HEK293 (cell line): Measurements from ENCODE around the gene CMBL.
A peak's percentile ranks its signal among the peaks of the same experiment; 100 is the strongest.

Experiments
- CTCF ChIA-PET: fragments of 350-600 bp; formaldehyde crosslinking; extraction: SDS; loops from one replicate; lab custom pipeline; 2021; ENCODE audit warnings: antibody characterized with exemption; lab: Yijun Ruan, JAX
- POLR2A ChIA-PET: fragments of 300-600 bp; formaldehyde crosslinking; extraction: SDS; loops from one replicate; lab custom pipeline; 2020; ENCODE audit warnings: antibody characterized with exemption, inconsistent platforms; lab: Yijun Ruan, JAX
- H3K27ac ChIP-seq: fragments of 200-500 bp; sonication (Bioruptor generic); 2 replicates; pipeline ENCODE4 v1.5.1; 2014; ENCODE audit warnings: low read depth, low read length, control low read depth, inconsistent platforms; ENCODE audit errors: extremely low read depth
- H3K36me3 ChIP-seq, 2 experiments: fragments of 200-500 bp in 1 of 2; sonication (Bioruptor generic) in 1 of 2; 1 replicate in 1 of 2; 2 replicates in 1 of 2; pipeline ENCODE4 v1.5.1; 2014 to 2017; ENCODE audit warnings: inconsistent platforms in 2 of 2, low read length in 2 of 2; ENCODE audit not compliant: control insufficient read depth in 2 of 2, insufficient read depth in 1 of 2
- H3K4me1 ChIP-seq: fragments of 200-500 bp; sonication (Bioruptor generic); 2 replicates; pipeline ENCODE4 v1.5.1; 2014; ENCODE audit warnings: mild to moderate bottlenecking, low read length, inconsistent platforms; ENCODE audit not compliant: control insufficient read depth, insufficient read depth
- H3K4me3 ChIP-seq: 2 replicates; pipeline ENCODE4 v1.5.1; 2011; ENCODE audit warnings: low read depth, mild to moderate bottlenecking, control low read depth, low read length, moderate library complexity
- H3K9me3 ChIP-seq: fragments of 200-500 bp; sonication (Bioruptor generic); 2 replicates; pipeline ENCODE4 v1.5.1; 2014; ENCODE audit warnings: low read depth, low read length, inconsistent platforms; ENCODE audit not compliant: control insufficient read depth, insufficient read depth
- HOXA7 ChIP-seq: sonication (generic); formaldehyde crosslinking; IDR thresholded peaks from 2 replicates; pipeline ENCODE4 v1.8.1; 2022; ENCODE audit warnings: missing genetic modification reagents, borderline replicate concordance
- KLF9 ChIP-seq: fragments of 450-650 bp; formaldehyde crosslinking; IDR thresholded peaks from 2 replicates; pipeline ENCODE4 v1.5.1; 2016; ENCODE audit warnings: missing biosample characterization, missing genetic modification characterization, low read depth
- MZF1 ChIP-seq: fragments of 450-650 bp; formaldehyde crosslinking; IDR thresholded peaks from 2 replicates; pipeline ENCODE4 v1.5.1; 2017; ENCODE audit warnings: missing biosample characterization, missing genetic modification characterization, borderline replicate concordance
- YY1 ChIP-seq: fragments of 450-650 bp; formaldehyde crosslinking; IDR thresholded peaks from 2 replicates; pipeline ENCODE4 v1.5.1; 2018; ENCODE audit warnings: missing biosample characterization, missing genetic modification characterization
- ZBTB17 ChIP-seq: fragments of 450-650 bp; formaldehyde crosslinking; IDR thresholded peaks from 2 replicates; pipeline ENCODE4 v1.5.1; 2016; ENCODE audit warnings: missing biosample characterization, missing genetic modification characterization
- ZBTB20 ChIP-seq: fragments of 450-650 bp; formaldehyde crosslinking; IDR thresholded peaks from 2 replicates; pipeline ENCODE4 v1.5.1; 2016; ENCODE audit warnings: missing biosample characterization, missing genetic modification characterization
- ZEB2 ChIP-seq: fragments of 450-650 bp; formaldehyde crosslinking; IDR thresholded peaks from 2 replicates; pipeline ENCODE4 v1.5.1; 2016; ENCODE audit warnings: missing biosample characterization, missing genetic modification characterization
- ZFP37 ChIP-seq: fragments of 450-650 bp; formaldehyde crosslinking; IDR thresholded peaks from 2 replicates; pipeline ENCODE4 v1.5.1; 2016; ENCODE audit warnings: missing biosample characterization, missing genetic modification characterization
- ZNF114 ChIP-seq: fragments of 450-650 bp; formaldehyde crosslinking; IDR thresholded peaks from 2 replicates; pipeline ENCODE4 v1.5.0; 2017; ENCODE audit warnings: missing biosample characterization, missing genetic modification characterization
- ZNF175 ChIP-seq: fragments of 450-650 bp; formaldehyde crosslinking; IDR thresholded peaks from 2 replicates; pipeline ENCODE4 v1.5.1; 2016; ENCODE audit warnings: missing biosample characterization, missing genetic modification characterization
- ZNF19 ChIP-seq: fragments of 450-650 bp; formaldehyde crosslinking; IDR thresholded peaks from 2 replicates; pipeline ENCODE4; 2016; ENCODE audit warnings: missing biosample characterization, missing genetic modification characterization, low read depth
- ZNF302 ChIP-seq: fragments of 450-650 bp; formaldehyde crosslinking; IDR thresholded peaks from 2 replicates; pipeline ENCODE4 v1.5.1; 2016; ENCODE audit warnings: missing biosample characterization, missing genetic modification characterization, low read depth
- ZNF521 ChIP-seq: fragments of 450-650 bp; formaldehyde crosslinking; IDR thresholded peaks from 2 replicates; pipeline ENCODE4 v1.5.1; 2017; ENCODE audit warnings: missing biosample characterization, mild to moderate bottlenecking, missing genetic modification characterization
- ZNF610 ChIP-seq: fragments of 450-650 bp; formaldehyde crosslinking; IDR thresholded peaks from 2 replicates; pipeline ENCODE4 v1.5.1; 2016; ENCODE audit warnings: missing biosample characterization, missing genetic modification characterization, borderline replicate concordance
- ZNF654 ChIP-seq: fragments of 450-650 bp; formaldehyde crosslinking; IDR thresholded peaks from 2 replicates; pipeline ENCODE4 v1.5.1; 2016; ENCODE audit warnings: low read depth, missing biosample characterization, missing genetic modification characterization
- ZNF660 ChIP-seq: fragments of 450-650 bp; IDR thresholded peaks from 2 replicates; pipeline ENCODE4 v1.5.1; 2018; ENCODE audit warnings: missing biosample characterization, mild to moderate bottlenecking, missing genetic modification characterization
- ZNF670 ChIP-seq: fragments of 450-650 bp; formaldehyde crosslinking; IDR thresholded peaks from 2 replicates; pipeline ENCODE4 v1.5.1; 2016; ENCODE audit warnings: missing biosample characterization, missing genetic modification characterization, low read depth
- ZNF707 ChIP-seq: fragments of 450-650 bp; formaldehyde crosslinking; IDR thresholded peaks from 2 replicates; pipeline ENCODE4 v1.5.1; 2016; ENCODE audit warnings: missing biosample characterization, missing genetic modification characterization
- ZNF768 ChIP-seq: fragments of 450-650 bp; formaldehyde crosslinking; IDR thresholded peaks from 2 replicates; pipeline ENCODE4 v1.5.1; 2018; ENCODE audit warnings: missing biosample characterization, mild to moderate bottlenecking, missing genetic modification characterization
- ZNF837 ChIP-seq: fragments of 450-650 bp; formaldehyde crosslinking; IDR thresholded peaks from 2 replicates; pipeline ENCODE4 v1.5.1; 2016; ENCODE audit warnings: missing biosample characterization, missing genetic modification characterization
- TF ChIP-seq, protein P1 (sequence below): fragments of 450-650 bp; formaldehyde crosslinking; conservative IDR thresholded peaks from 2 replicates; pipeline ENCODE4 v1.5.1; 2016; ENCODE audit warnings: low read depth, missing biosample characterization, missing genetic modification characterization
- TF ChIP-seq, protein P2 (sequence below): fragments of 450-650 bp; formaldehyde crosslinking; IDR thresholded peaks from 2 replicates; pipeline ENCODE4 v1.5.1; 2017; ENCODE audit warnings: missing biosample characterization, missing genetic modification characterization
- TF ChIP-seq, protein P3 (sequence below): fragments of 450-650 bp; formaldehyde crosslinking; IDR thresholded peaks from 2 replicates; pipeline ENCODE4 v1.5.1; 2017; ENCODE audit warnings: missing biosample characterization, missing genetic modification characterization
- TF ChIP-seq, protein P4 (sequence below): fragments of 450-650 bp; formaldehyde crosslinking; IDR thresholded peaks from 2 replicates; pipeline ENCODE4 v1.5.1; 2016; ENCODE audit warnings: missing biosample characterization, missing genetic modification characterization, borderline replicate concordance

Gene CMBL

DNA sequence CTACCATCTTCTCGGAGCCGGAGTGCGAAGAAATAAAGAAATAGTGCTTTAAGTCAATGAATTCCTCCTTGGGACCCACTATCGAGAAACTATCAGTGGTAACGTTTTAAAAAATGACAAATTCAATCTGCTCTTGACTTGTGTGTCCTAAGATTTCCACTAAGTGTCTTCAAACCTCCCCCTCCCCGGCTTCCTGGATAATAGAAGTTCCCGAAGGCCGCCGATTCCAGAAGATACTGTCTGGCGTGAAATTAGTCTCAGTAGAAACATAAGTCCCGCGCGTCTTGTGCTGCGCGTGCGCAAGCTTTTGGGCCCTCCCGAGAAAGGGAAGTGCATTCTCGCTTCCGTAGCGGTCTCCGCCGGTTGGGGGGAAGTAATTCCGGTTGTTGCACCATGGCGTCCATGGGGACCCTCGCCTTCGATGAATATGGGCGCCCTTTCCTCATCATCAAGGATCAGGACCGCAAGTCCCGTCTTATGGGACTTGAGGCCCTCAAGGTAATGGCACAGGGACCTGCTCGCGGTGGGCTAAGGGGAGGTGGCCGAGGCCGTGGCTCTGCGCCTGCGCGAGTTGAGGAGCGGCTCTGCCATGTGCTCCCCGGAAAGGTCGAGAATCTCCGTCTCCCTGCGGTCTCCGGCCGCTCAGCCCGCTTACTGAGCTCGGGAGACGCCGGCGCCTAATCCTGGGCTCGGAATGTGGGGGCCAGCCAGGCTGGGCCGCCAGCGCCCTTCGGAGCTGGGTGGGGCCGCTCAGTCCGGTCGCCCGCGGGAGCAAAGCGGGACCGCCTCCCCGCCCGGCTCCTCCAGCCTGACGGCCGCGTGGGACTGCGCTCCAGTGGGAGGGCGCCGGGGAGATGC is 57.5 kb downstream of the CMBL start, which contains the start of gene CCT5:
CCT5 (plus strand) TSS at position 333 of the 858 bp plus-strand sequence; CDS start at position 394, 61 bp downstream.
- H3K27ac ChIP-seq: peak within 1 kb of the TSS; percentile 90
- H3K4me1 ChIP-seq: peaks cover 17% of the 10 kb centered on the region
- POLR2A ChIA-PET: interaction anchor here (0.6 to 3.3 kb wide), 9 partner anchors 9 to 320 kb away, joined by 4 to 25 read pairs (median 7); partner anchors contain the start of gene MARCHF6
- no peaks in the 10 kb centered on the region for H3K9me3 ChIP-seq
- peaks cover 26 to 39% of the 10 kb centered on the region in 2 experiments for H3K36me3 ChIP-seq
- peak within 1 kb of the TSS; percentile 96 for H3K4me3 ChIP-seq
- CTCF ChIA-PET: interaction anchor here (0.6 to 1.4 kb wide), 5 partner anchors 17 to 1258 kb away, joined by 3 to 4 read pairs (median 3); no protein-coding TSS in a partner anchor
- TF ChIP-seq, protein P1, sequence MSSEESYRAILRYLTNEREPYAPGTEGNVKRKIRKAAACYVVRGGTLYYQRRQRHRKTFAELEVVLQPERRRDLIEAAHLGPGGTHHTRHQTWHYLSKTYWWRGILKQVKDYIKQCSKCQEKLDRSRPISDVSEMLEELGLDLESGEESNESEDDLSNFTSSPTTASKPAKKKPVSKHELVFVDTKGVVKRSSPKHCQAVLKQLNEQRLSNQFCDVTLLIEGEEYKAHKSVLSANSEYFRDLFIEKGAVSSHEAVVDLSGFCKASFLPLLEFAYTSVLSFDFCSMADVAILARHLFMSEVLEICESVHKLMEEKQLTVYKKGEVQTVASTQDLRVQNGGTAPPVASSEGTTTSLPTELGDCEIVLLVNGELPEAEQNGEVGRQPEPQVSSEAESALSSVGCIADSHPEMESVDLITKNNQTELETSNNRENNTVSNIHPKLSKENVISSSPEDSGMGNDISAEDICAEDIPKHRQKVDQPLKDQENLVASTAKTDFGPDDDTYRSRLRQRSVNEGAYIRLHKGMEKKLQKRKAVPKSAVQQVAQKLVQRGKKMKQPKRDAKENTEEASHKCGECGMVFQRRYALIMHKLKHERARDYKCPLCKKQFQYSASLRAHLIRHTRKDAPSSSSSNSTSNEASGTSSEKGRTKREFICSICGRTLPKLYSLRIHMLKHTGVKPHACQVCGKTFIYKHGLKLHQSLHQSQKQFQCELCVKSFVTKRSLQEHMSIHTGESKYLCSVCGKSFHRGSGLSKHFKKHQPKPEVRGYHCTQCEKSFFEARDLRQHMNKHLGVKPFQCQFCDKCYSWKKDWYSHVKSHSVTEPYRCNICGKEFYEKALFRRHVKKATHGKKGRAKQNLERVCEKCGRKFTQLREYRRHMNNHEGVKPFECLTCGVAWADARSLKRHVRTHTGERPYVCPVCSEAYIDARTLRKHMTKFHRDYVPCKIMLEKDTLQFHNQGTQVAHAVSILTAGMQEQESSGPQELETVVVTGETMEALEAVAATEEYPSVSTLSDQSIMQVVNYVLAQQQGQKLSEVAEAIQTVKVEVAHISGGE (tag by site-specific recombination): peak; percentile 94
- TF ChIP-seq MZF1 (tag by site-specific recombination) (no peak), ZNF670 (tag by site-specific recombination) (no peak), ZNF175 (tag by site-specific recombination) (no peak), ZNF114 (tag by site-specific recombination) (no peak), ZEB2 (tag by site-specific recombination) (peak; percentile 76; the same call in 1 of the 2 replicates), ZBTB17 (no peak), ZNF19 (tag by site-specific recombination) (no peak), KLF9 (tag by site-specific recombination) (peak; percentile 68), ZNF610 (peak; percentile 95), ZNF707 (tag by site-specific recombination) (no peak), ZNF521 (tag by site-specific recombination) (no peak), ZNF837 (tag by site-specific recombination) (no peak), ZNF768 (tag by site-specific recombination) (no peak), ZBTB20 (tag by site-specific recombination) (peak; percentile 38; the same call in 1 of the 2 replicates), YY1 (peak; percentile 92), ZNF302 (tag by site-specific recombination) (no peak), ZNF660 (peak; percentile 71), ZFP37 (tag by site-specific recombination) (peak; percentile 79; the same call in 1 of the 2 replicates), HOXA7 (CRISPR knock-in tag) (no peak), ZNF654 (tag by site-specific recombination) (no peak)
- TF ChIP-seq, protein P2, sequence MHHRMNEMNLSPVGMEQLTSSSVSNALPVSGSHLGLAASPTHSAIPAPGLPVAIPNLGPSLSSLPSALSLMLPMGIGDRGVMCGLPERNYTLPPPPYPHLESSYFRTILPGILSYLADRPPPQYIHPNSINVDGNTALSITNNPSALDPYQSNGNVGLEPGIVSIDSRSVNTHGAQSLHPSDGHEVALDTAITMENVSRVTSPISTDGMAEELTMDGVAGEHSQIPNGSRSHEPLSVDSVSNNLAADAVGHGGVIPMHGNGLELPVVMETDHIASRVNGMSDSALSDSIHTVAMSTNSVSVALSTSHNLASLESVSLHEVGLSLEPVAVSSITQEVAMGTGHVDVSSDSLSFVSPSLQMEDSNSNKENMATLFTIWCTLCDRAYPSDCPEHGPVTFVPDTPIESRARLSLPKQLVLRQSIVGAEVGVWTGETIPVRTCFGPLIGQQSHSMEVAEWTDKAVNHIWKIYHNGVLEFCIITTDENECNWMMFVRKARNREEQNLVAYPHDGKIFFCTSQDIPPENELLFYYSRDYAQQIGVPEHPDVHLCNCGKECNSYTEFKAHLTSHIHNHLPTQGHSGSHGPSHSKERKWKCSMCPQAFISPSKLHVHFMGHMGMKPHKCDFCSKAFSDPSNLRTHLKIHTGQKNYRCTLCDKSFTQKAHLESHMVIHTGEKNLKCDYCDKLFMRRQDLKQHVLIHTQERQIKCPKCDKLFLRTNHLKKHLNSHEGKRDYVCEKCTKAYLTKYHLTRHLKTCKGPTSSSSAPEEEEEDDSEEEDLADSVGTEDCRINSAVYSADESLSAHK (tag by site-specific recombination): no peak; the same call in 1 of the 2 replicates
- TF ChIP-seq, protein P3, sequence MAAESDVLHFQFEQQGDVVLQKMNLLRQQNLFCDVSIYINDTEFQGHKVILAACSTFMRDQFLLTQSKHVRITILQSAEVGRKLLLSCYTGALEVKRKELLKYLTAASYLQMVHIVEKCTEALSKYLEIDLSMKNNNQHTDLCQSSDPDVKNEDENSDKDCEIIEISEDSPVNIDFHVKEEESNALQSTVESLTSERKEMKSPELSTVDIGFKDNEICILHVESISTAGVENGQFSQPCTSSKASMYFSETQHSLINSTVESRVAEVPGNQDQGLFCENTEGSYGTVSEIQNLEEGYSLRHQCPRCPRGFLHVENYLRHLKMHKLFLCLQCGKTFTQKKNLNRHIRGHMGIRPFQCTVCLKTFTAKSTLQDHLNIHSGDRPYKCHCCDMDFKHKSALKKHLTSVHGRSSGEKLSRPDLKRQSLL (tag by site-specific recombination): no peak; the same call in 1 of the 2 replicates
- TF ChIP-seq, protein P4, sequence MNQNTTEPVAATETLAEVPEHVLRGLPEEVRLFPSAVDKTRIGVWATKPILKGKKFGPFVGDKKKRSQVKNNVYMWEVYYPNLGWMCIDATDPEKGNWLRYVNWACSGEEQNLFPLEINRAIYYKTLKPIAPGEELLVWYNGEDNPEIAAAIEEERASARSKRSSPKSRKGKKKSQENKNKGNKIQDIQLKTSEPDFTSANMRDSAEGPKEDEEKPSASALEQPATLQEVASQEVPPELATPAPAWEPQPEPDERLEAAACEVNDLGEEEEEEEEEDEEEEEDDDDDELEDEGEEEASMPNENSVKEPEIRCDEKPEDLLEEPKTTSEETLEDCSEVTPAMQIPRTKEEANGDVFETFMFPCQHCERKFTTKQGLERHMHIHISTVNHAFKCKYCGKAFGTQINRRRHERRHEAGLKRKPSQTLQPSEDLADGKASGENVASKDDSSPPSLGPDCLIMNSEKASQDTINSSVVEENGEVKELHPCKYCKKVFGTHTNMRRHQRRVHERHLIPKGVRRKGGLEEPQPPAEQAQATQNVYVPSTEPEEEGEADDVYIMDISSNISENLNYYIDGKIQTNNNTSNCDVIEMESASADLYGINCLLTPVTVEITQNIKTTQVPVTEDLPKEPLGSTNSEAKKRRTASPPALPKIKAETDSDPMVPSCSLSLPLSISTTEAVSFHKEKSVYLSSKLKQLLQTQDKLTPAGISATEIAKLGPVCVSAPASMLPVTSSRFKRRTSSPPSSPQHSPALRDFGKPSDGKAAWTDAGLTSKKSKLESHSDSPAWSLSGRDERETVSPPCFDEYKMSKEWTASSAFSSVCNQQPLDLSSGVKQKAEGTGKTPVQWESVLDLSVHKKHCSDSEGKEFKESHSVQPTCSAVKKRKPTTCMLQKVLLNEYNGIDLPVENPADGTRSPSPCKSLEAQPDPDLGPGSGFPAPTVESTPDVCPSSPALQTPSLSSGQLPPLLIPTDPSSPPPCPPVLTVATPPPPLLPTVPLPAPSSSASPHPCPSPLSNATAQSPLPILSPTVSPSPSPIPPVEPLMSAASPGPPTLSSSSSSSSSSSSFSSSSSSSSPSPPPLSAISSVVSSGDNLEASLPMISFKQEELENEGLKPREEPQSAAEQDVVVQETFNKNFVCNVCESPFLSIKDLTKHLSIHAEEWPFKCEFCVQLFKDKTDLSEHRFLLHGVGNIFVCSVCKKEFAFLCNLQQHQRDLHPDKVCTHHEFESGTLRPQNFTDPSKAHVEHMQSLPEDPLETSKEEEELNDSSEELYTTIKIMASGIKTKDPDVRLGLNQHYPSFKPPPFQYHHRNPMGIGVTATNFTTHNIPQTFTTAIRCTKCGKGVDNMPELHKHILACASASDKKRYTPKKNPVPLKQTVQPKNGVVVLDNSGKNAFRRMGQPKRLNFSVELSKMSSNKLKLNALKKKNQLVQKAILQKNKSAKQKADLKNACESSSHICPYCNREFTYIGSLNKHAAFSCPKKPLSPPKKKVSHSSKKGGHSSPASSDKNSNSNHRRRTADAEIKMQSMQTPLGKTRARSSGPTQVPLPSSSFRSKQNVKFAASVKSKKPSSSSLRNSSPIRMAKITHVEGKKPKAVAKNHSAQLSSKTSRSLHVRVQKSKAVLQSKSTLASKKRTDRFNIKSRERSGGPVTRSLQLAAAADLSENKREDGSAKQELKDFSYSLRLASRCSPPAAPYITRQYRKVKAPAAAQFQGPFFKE: peak; percentile 46; the same call in 1 of the 2 replicates
